Cardiac ventricle fibroblast (primary cell): ENCODE results near the gene SVOP. TPM values are rescaled to one million over a fixed set of nuclear protein-coding genes. Genes with fewer than 3 reads are reported as not detected.

Experiments
- total RNA-seq: library from RNA; depleted of rRNA; stranded (reverse); fragments of >200 nt; gene quantifications from 2 replicates; pipeline ENCODE4 v1.2.3, GENCODE V29; 2015

The SVOP gene, protein sequence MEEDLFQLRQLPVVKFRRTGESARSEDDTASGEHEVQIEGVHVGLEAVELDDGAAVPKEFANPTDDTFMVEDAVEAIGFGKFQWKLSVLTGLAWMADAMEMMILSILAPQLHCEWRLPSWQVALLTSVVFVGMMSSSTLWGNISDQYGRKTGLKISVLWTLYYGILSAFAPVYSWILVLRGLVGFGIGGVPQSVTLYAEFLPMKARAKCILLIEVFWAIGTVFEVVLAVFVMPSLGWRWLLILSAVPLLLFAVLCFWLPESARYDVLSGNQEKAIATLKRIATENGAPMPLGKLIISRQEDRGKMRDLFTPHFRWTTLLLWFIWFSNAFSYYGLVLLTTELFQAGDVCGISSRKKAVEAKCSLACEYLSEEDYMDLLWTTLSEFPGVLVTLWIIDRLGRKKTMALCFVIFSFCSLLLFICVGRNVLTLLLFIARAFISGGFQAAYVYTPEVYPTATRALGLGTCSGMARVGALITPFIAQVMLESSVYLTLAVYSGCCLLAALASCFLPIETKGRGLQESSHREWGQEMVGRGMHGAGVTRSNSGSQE
- not detected in 2 replicates for total RNA-seq

DNA sequence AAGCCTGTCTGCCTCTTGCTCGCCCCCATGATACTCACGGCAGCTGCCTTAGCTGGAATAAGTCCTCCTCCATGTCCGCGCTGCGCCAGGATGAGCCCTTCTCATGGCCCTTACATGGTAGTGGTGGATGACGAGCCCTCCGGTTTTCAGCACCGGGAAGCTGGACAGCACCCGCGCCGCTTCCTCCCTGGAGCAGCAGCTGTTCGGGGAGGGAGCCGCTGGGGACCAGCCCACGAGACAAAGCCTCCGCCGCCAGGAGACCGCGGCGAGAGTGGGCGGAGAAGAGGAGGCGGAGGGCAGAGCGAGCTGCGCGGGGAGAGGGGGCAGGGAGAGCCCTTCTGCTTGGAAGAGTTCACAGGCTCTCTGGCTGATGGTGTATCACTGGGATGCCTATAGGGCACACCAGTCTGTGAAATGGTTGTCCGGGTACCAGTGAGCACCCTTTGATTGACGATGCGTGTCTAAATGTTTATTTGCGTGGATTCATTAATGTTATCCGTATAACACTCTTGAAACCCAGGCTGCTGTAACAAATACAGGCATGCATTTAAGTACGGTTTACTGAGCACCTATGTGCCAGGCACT, at the start of gene SVOP:
SVOP (minus strand) TSS at position 273 of the 585 bp plus-strand sequence; CDS start at position 73, 200 bp downstream.

DNA sequence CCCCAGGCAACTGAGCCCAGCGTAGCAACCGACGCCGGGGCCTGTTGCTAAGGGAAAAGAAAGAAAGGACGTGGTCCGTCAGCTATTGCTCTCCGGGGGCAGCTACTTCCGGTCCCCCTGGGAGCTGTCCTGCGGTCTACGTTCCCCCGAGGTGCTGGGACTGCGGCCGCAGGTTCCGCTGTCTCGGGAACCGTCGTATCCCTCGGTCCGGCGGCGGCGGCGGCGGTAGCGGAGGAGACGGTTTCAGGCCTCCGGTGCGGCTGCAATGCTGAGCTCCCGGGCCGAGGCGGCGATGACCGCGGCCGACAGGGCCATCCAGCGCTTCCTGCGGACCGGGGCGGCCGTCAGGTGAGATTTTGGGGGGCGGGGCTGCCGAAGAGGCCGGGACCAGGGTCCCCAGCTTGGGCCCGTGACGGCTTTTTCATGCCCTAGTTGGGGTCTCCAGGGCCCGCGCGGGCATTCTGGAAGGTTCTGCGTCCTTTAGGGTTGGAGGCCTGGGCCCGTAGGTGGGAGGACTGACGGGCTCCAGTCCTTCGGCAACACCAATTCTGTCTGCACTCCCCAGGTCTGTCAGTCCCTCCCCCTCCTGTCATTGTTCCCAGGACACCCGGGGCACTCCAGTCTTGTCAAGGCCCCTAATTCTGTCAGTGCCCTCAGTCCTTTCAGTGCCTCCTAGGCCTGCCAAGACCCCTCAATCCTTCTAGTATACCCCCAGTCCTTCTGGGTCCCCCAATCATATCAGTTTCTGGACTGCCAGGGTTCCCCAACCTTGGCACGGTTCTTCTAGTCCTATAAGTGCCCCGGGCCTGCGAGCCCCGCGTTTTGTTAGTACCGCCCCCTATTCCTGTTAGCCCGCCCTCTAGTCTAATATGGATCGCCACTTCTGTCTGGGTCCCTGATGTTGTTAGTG, 31.8 kb upstream of the SVOP start, which contains the start of gene USP30:
USP30 (plus strand) TSS at position 163 of the 910 bp plus-strand sequence; CDS start at position 266, 103 bp downstream.

DNA sequence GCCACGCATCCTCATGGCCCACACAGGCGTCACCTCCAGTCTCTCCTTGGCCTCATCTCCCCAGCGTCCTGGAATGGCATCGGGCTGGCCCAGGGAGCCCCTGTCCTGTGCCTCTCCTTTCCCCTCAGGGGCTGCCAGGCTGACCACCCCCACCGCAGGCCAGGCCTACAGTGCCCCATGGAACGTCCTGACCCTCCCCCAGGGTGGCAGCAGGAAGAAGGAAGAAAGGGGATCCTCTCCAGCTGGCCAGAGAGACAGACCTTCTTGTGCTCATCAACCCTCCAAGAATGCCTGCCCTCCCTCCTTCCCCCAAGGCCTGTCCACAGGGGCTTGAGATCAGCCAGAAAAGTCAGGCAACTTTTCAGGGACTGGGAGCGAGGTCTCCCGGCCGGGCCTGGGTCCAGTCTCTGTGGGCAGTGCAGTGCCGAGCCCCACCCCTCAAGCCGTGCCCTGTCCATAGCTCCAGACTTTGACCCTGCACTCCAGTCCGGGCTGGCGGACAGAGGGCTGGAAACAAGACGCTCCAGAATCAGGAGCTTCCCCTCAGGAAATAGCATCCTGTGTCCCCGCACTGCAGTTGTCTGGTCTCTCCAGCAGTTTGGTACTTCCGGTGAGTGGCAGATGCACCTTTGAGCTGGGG, 141.1 kb downstream of the SVOP start, which contains the start of gene DAO:
DAO (plus strand) TSS at position 478 of the 640 bp plus-strand sequence. CDS start 4,915 bp downstream, outside the sequence.

Other genes starting within 250 kb of the SVOP start
- gene SSH1, start 163.5 kb downstream of the SVOP start, total RNA-seq = 15.2 and 15.7 TPM in 2 replicates
- not detected in 2 replicates for gene DAO, start 141.0 kb downstream of the SVOP start, total RNA-seq
- gene USP30, start 31.5 kb upstream of the SVOP start, total RNA-seq = 6.7 and 18.8 TPM in 2 replicates
- gene ALKBH2, start 72.4 kb upstream of the SVOP start, total RNA-seq = 14.5 and 18.2 TPM in 2 replicates
- gene UNG, start 76.5 kb upstream of the SVOP start, total RNA-seq = 17.5 and 17.6 TPM in 2 replicates
- 15.3 and 16.2 TPM in 2 replicates for gene ACACB, start 95.5 kb upstream of the SVOP start, total RNA-seq